Neural progenitor cell (in vitro differentiated cells): ENCODE measurements around the gene SMYD5. TPM values are rescaled to one million over a fixed set of nuclear protein-coding genes. Genes with fewer than 3 reads are reported as not detected.

Source experiments
- DNase-seq: peaks from one replicate; pipeline ENCODE4 v3.0.0-alpha.2; 2016; ENCODE audit warnings: low spot score
- H2AFZ ChIP-seq: fragments of 200-600 bp; sonication (generic); replicated peaks from 2 replicates; pipeline ENCODE4 v1.6.1; 2016; ENCODE audit warnings: antibody characterized with exemption
- H3F3A ChIP-seq: fragments of 200-600 bp; sonication (generic); 2 replicates; pipeline ENCODE4 v1.6.1; 2016; ENCODE audit warnings: antibody characterized with exemption, low read depth
- H3K27ac ChIP-seq: fragments of 200-600 bp; sonication (generic); 2 replicates; pipeline ENCODE4 v1.5.1; 2016; ENCODE audit warnings: mild to moderate bottlenecking
- H3K27me3 ChIP-seq: fragments of 200-600 bp; sonication (generic); 2 replicates; pipeline ENCODE4 v1.6.1; 2016; ENCODE audit warnings: mild to moderate bottlenecking, moderate library complexity
- H3K36me3 ChIP-seq: fragments of 200-600 bp; sonication (generic); 2 replicates; pipeline ENCODE4 v1.5.1; 2016
- H3K4me1 ChIP-seq: fragments of 200-600 bp; sonication (generic); 2 replicates; pipeline ENCODE4 v1.6.1; 2016; ENCODE audit warnings: mixed run types
- H3K4me2 ChIP-seq: fragments of 200-600 bp; sonication (generic); 2 replicates; pipeline ENCODE4 v1.6.1; 2016
- H3K4me3 ChIP-seq: fragments of 200-600 bp; sonication (generic); 2 replicates; pipeline ENCODE4 v1.5.1; 2016
- H3K79me2 ChIP-seq: fragments of 200-600 bp; sonication (generic); 2 replicates; pipeline ENCODE4 v1.6.1; 2016; ENCODE audit warnings: low read depth
- H3K9ac ChIP-seq: fragments of 200-600 bp; sonication (generic); 2 replicates; pipeline ENCODE4 v1.6.1; 2016
- H3K9me3 ChIP-seq: fragments of 200-600 bp; sonication (generic); 2 replicates; pipeline ENCODE4 v1.5.1; 2016; ENCODE audit warnings: low read depth
- H4K20me1 ChIP-seq: fragments of 200-600 bp; sonication (generic); 2 replicates; pipeline ENCODE4 v1.6.1; 2016; ENCODE audit warnings: low read depth
- H3K27ac Mint-ChIP-seq: 3 replicates; pipeline ENCODE4 v1.8.0; 2021; ENCODE audit warnings: mixed read lengths
- H3K27me3 Mint-ChIP-seq: 2 replicates; pipeline ENCODE4 v1.8.0; 2022; ENCODE audit warnings: low read depth, mild to moderate bottlenecking, inconsistent platforms, moderate library complexity, mixed read lengths; ENCODE audit not compliant: insufficient read depth
- H3K36me3 Mint-ChIP-seq: 3 replicates; pipeline ENCODE4 v1.8.0; 2021; ENCODE audit warnings: mixed read lengths
- H3K4me1 Mint-ChIP-seq: 3 replicates; pipeline ENCODE4 v1.8.0; 2021; ENCODE audit warnings: mixed read lengths
- H3K4me3 Mint-ChIP-seq: 3 replicates; pipeline ENCODE4 v1.8.0; 2021; ENCODE audit warnings: mild to moderate bottlenecking, moderate library complexity, mixed read lengths
- H3K9me3 Mint-ChIP-seq: 3 replicates; pipeline ENCODE4 v1.8.0; 2020; ENCODE audit warnings: mixed read lengths
- EZH2 ChIP-seq: fragments of 200-600 bp; sonication (generic); IDR thresholded peaks from 2 replicates; pipeline ENCODE4 v1.6.1; 2017; ENCODE audit warnings: antibody characterized with exemption, mild to moderate bottlenecking, moderate library complexity
- total RNA-seq: library from RNA; depleted of rRNA; stranded (reverse); fragments of >200 nt; gene quantifications from 2 replicates; pipeline ENCODE4 v1.2.3, GENCODE V29; 2015; ENCODE audit warnings: low replicate concordance
- TF ChIP-seq, protein P1 (sequence below): fragments of 200-600 bp; sonication (generic); IDR thresholded peaks from 2 replicates; pipeline ENCODE4 v1.5.1; 2017; ENCODE audit warnings: antibody characterized with exemption, mild to moderate bottlenecking

The SMYD5 gene
- total RNA-seq, 1 donor from 2014 or later: 21.0 TPM

DNA sequence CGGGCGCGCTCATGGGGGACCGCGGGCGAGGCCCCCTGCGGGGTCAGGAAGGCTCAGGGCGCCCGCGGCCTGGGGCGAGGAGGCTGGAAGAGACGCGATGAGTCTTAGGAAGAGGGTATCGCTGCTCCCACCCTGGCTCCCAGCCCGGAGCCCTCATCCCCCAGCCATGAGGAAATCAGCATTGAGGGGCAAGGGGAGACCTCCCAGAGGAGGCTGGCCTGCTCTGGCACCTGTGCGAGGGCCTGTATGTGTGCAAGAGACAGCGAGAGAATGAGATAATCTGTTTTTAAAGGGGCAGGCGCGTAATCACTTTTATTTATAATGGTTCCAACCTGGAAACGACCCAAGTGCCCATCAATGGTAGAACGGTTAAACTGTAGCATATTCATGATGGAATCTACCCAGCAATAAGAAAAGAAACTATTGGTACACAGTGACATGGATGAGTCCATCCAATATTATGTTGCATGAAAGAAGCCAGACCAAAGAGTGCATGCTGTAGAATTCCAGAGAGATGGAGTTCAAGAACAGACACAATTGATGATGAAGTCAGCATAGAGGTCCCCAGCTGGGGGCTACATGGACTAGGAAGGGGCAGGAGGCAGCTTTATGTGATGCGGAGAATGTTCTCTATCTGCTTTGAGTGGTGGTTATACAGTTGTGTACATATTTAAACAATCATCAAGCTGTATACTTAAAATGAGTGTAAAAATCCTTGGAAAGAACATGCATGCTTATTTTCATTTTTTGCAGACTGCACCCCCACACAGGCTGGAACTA, 55.8 kb downstream of the SMYD5 start:
- no peaks in the 10 kb centered on the region for H3K9me3 ChIP-seq
- H3K27me3 Mint-ChIP-seq: peaks cover 29% of the 10 kb centered on the region
- no peak overlapping the region for H3K9ac ChIP-seq
- H3K27ac ChIP-seq: no peak overlapping the region
- peak overlapping the region; percentile 70 for H3K4me2 ChIP-seq
- no peaks in the 10 kb centered on the region for H3K36me3 Mint-ChIP-seq
- H3K9me3 Mint-ChIP-seq: peaks cover 4% of the 10 kb centered on the region
- peaks cover 17% of the 10 kb centered on the region for H4K20me1 ChIP-seq
- H3K79me2 ChIP-seq: no peaks in the 10 kb centered on the region
- peaks cover 30% of the 10 kb centered on the region for H3F3A ChIP-seq
- H3K4me3 ChIP-seq: peak overlapping the region; percentile 32
- TF ChIP-seq, protein P1, sequence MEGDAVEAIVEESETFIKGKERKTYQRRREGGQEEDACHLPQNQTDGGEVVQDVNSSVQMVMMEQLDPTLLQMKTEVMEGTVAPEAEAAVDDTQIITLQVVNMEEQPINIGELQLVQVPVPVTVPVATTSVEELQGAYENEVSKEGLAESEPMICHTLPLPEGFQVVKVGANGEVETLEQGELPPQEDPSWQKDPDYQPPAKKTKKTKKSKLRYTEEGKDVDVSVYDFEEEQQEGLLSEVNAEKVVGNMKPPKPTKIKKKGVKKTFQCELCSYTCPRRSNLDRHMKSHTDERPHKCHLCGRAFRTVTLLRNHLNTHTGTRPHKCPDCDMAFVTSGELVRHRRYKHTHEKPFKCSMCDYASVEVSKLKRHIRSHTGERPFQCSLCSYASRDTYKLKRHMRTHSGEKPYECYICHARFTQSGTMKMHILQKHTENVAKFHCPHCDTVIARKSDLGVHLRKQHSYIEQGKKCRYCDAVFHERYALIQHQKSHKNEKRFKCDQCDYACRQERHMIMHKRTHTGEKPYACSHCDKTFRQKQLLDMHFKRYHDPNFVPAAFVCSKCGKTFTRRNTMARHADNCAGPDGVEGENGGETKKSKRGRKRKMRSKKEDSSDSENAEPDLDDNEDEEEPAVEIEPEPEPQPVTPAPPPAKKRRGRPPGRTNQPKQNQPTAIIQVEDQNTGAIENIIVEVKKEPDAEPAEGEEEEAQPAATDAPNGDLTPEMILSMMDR: no peak
- H3K4me1 ChIP-seq: peaks cover 18% of the 10 kb centered on the region
- peak overlapping the region; percentile 0 for H3K4me3 Mint-ChIP-seq
- no peak overlapping the region for H2AFZ ChIP-seq
- H3K4me1 Mint-ChIP-seq: peaks cover 6% of the 10 kb centered on the region
- no peaks in the 10 kb centered on the region for H3K36me3 ChIP-seq
- H3K27ac Mint-ChIP-seq: no peak overlapping the region
- DNase-seq: no peak
- peaks cover 40% of the 10 kb centered on the region for H3K27me3 ChIP-seq

DNA sequence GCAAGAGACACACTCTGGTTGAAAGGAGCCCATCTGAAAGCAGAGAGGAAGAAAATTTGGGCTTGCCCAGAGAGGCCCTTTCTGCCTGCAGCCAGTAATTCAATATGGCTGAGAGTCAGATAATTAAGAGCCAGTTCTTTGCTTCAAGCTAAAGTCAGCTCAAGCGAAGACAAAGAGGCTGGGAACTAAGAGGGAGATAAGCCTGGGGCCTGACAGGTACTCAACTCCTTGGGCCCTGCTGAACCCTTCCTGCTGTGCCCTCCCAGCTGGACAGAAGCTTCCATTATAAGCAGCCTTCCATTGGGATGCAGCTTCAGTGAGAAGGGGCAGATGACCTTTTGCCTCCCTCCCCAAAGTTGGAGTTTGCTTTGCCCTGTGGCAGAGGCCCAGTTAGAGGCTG, 58.2 kb downstream of the SMYD5 start:
- H3K4me3 Mint-ChIP-seq: no peak overlapping the region
- Histone ChIP-seq H3F3A (peaks cover 30% of the 10 kb centered on the region), H4K20me1 (peaks cover 15% of the 10 kb centered on the region), H3K36me3 (no peaks in the 10 kb centered on the region), H3K4me2 (peak overlapping the region; percentile 72), H3K9me3 (no peaks in the 10 kb centered on the region), H3K4me3 (no peak overlapping the region), H2AFZ (no peak overlapping the region), H3K27ac (peak overlapping the region; percentile 77), H3K4me1 (peaks cover 18% of the 10 kb centered on the region), H3K9ac (no peak overlapping the region), H3K27me3 (peaks cover 37% of the 10 kb centered on the region), H3K79me2 (no peaks in the 10 kb centered on the region)
- DNase-seq: peak; percentile 77
- peaks cover 4% of the 10 kb centered on the region for H3K9me3 Mint-ChIP-seq
- peaks cover 25% of the 10 kb centered on the region for H3K27me3 Mint-ChIP-seq
- no peak for TF ChIP-seq EZH2
- TF ChIP-seq, protein P1: no peak
- no peaks in the 10 kb centered on the region for H3K36me3 Mint-ChIP-seq
- no peak overlapping the region for H3K27ac Mint-ChIP-seq
- H3K4me1 Mint-ChIP-seq: peaks cover 6% of the 10 kb centered on the region

Other genes with a start within 250 kb of the SMYD5 start
- gene SFXN5, start 142.5 kb upstream of the SMYD5 start, total RNA-seq: 3.4 and 7.3 TPM in 2 replicates
- 4.2 and 6.8 TPM in 2 replicates for gene RAB11FIP5, start 101.3 kb upstream of the SMYD5 start, total RNA-seq
- not detected in 2 replicates for gene NOTO, start 11.7 kb upstream of the SMYD5 start, total RNA-seq
- gene PRADC1, start 19.0 kb downstream of the SMYD5 start, total RNA-seq: 3.9 and 8.2 TPM in 2 replicates
- 365 and 456 TPM in 2 replicates for gene CCT7, start 20.1 kb downstream of the SMYD5 start, total RNA-seq
- 1.5 and 6.3 TPM in 2 replicates for gene FBXO41, start 70.2 kb downstream of the SMYD5 start, total RNA-seq
- 0.40 TPM in 1 of 2 replicates, not detected in the other for gene EGR4, start 79.3 kb downstream of the SMYD5 start, total RNA-seq
- gene ALMS1, start 171.6 kb downstream of the SMYD5 start, total RNA-seq: 55.3 and 58.8 TPM in 2 replicates